GM23248 (cell line): Measurements from ENCODE around the gene MEX3B. TPM values are rescaled to one million over a fixed set of nuclear protein-coding genes. Genes with fewer than 3 reads are reported as not detected.

Experiments
- DNase-seq: peaks from one replicate; pipeline ENCODE4 v3.0.0-alpha.2; 2015
- H2AFZ ChIP-seq: fragments of 200-600 bp; sonication (generic); 2 replicates; pipeline ENCODE4 v1.6.1; 2016; ENCODE audit warnings: antibody characterized with exemption
- H3F3A ChIP-seq: fragments of 200-600 bp; sonication (generic); 2 replicates; pipeline ENCODE4 v1.6.1; 2016; ENCODE audit warnings: mild to moderate bottlenecking, antibody characterized with exemption, mixed run types; ENCODE audit not compliant: insufficient read depth
- H3K27ac ChIP-seq: fragments of 200-600 bp; sonication (generic); 2 replicates; pipeline ENCODE4 v1.5.1; 2016; ENCODE audit warnings: mild to moderate bottlenecking
- H3K27me3 ChIP-seq: fragments of 200-600 bp; sonication (generic); replicated peaks from 2 replicates; pipeline ENCODE4 v1.6.1; 2016; ENCODE audit warnings: mild to moderate bottlenecking; ENCODE audit not compliant: insufficient read depth
- H3K36me3 ChIP-seq: fragments of 200-600 bp; sonication (generic); 2 replicates; pipeline ENCODE4 v1.6.1; 2016; ENCODE audit warnings: low read depth, mild to moderate bottlenecking
- H3K4me1 ChIP-seq: fragments of 200-600 bp; sonication (generic); 2 replicates; pipeline ENCODE4 v1.6.1; 2016; ENCODE audit warnings: mild to moderate bottlenecking; ENCODE audit not compliant: insufficient read depth
- H3K4me2 ChIP-seq: fragments of 200-600 bp; sonication (generic); one replicate; pipeline ENCODE4 v1.6.1; 2016; ENCODE audit warnings: mild to moderate bottlenecking; ENCODE audit not compliant: unreplicated experiment
- H3K4me3 ChIP-seq: fragments of 200-600 bp; sonication (generic); 2 replicates; pipeline ENCODE4 v1.5.1; 2016; ENCODE audit warnings: mild to moderate bottlenecking
- H3K79me2 ChIP-seq: fragments of 200-600 bp; sonication (generic); 2 replicates; pipeline ENCODE4 v1.6.1; 2016; ENCODE audit warnings: mild to moderate bottlenecking; ENCODE audit not compliant: insufficient read depth
- H3K9ac ChIP-seq: fragments of 200-600 bp; sonication (generic); 2 replicates; pipeline ENCODE4 v1.6.1; 2016; ENCODE audit warnings: mild to moderate bottlenecking
- H3K9me2 ChIP-seq: fragments of 200-600 bp; sonication (generic); 2 replicates; pipeline ENCODE4 v1.6.1; 2016; ENCODE audit warnings: mixed run types, mild to moderate bottlenecking, moderate library complexity; ENCODE audit not compliant: insufficient read depth
- H3K9me3 ChIP-seq: fragments of 200-600 bp; sonication (generic); one replicate; pipeline ENCODE4 v1.6.1; 2017; ENCODE audit warnings: low read depth
- H4K20me1 ChIP-seq: fragments of 200-600 bp; sonication (generic); 2 replicates; pipeline ENCODE4 v1.6.0; 2016; ENCODE audit not compliant: insufficient read depth
- EZH2 ChIP-seq: fragments of 200-600 bp; sonication (generic); IDR thresholded peaks from 2 replicates; pipeline ENCODE4 v1.6.1; 2018; ENCODE audit warnings: antibody characterized with exemption, mild to moderate bottlenecking; ENCODE audit not compliant: insufficient read depth, poor library complexity, severe bottlenecking
- EZH2phosphoT487 ChIP-seq: fragments of 200-600 bp; sonication (generic); IDR thresholded peaks from 2 replicates; pipeline ENCODE4 v1.6.1; 2018; ENCODE audit warnings: antibody characterized with exemption, moderate library complexity, mild to moderate bottlenecking, low read depth; ENCODE audit not compliant: insufficient read depth
- WGBS, 2 experiments: methylation state at CpG; one replicate each; pipeline ENCODE4 v1.1.6; 2015 to 2017; ENCODE audit warnings: low lambda C conversion rate in 2 of 2, low coverage in 1 of 2; ENCODE audit errors: missing lambda C conversion rate in 2 of 2; 5-methylcytosine and 5-hydroxymethylcytosine counted together
- in situ Hi-C: fragments of 300-500 bp; cut with MboI; formaldehyde crosslinking; loops from 2 replicates; pipeline ENCODE4 v1.15.0; 2020
- polyA plus RNA-seq: library from polyadenylated mRNA; unstranded; fragments of >200 nt; fragmentation: Nextera tagmentation; extraction: Ambion mirVana; gene quantifications from 2 replicates; pipeline ENCODE4 v1.2.1, GENCODE V29; 2016
- total RNA-seq: library from RNA; depleted of rRNA; stranded (reverse); fragments of >200 nt; shearing (Covaris generic); gene quantifications from 2 replicates; pipeline ENCODE4 v1.2.3, GENCODE V29; 2014

The MEX3B gene
- total and polyA plus RNA-seq, 2 experiments from 2014 or later = 5.3 to 13.3 TPM

DNA sequence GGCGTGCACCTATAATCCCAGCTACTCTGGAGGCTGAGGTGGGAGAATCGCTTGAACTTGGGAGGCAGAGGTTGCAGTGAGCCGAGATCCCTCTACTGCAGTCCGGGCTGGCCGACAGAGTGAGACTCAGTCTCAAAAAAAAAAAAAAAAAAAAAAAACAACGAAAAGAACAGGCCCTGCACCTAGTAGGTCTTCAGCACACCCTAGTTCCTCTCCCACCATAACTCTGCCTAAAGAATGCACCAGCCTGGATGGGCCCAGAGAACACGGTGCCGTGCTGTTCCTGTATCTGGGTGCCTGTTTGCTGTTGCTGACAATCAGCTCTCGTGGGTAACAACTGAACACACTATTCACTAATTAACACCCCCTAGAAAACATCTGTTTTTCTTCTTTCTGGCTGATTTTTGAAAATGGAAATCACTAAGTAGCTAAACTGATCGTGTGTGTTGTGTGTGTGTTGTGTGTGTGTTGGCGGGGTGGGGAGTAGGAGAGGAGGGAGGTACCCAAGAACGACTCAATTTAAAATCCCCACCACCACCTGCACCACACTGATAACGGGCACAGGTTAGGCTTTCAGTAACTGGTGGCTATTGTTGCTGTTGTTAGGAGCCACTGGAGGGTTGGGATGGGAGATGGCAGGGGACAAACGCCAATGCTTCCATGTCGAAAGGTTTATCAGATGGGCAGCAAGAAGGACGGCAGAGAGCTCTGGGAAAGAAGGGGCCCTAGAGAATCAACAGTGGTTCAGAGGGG lies 40.6 kb upstream of the MEX3B start:
- Histone ChIP-seq H3K9ac (no peak overlapping the region), H4K20me1 (no peaks in the 10 kb centered on the region), H3K4me1 (peaks cover 8% of the 10 kb centered on the region), H2AFZ (no peak overlapping the region), H3K27ac (no peak overlapping the region), H3K79me2 (no peaks in the 10 kb centered on the region), H3K36me3 (no peaks in the 10 kb centered on the region), H3K27me3 (no peaks in the 10 kb centered on the region; the same call in 1 of the 2 replicates), H3K9me3 (no peaks in the 10 kb centered on the region), H3K4me3 (no peak overlapping the region), H3F3A (0 out of 2 replicates have a peak, but pooled peaks cover 3% of the 10 kb centered on the region), H3K9me2 (no peaks in the 10 kb centered on the region), H3K4me2 (no peak overlapping the region)
- TF ChIP-seq EZH2 (no peak), EZH2phosphoT487 (no peak)
- WGBS, 2 experiments = 78 to 80% methylated on average over 14 to 16 of the region's 16 CpGs
- DNase-seq = no peak
- in situ Hi-C loops = no loop called here

DNA sequence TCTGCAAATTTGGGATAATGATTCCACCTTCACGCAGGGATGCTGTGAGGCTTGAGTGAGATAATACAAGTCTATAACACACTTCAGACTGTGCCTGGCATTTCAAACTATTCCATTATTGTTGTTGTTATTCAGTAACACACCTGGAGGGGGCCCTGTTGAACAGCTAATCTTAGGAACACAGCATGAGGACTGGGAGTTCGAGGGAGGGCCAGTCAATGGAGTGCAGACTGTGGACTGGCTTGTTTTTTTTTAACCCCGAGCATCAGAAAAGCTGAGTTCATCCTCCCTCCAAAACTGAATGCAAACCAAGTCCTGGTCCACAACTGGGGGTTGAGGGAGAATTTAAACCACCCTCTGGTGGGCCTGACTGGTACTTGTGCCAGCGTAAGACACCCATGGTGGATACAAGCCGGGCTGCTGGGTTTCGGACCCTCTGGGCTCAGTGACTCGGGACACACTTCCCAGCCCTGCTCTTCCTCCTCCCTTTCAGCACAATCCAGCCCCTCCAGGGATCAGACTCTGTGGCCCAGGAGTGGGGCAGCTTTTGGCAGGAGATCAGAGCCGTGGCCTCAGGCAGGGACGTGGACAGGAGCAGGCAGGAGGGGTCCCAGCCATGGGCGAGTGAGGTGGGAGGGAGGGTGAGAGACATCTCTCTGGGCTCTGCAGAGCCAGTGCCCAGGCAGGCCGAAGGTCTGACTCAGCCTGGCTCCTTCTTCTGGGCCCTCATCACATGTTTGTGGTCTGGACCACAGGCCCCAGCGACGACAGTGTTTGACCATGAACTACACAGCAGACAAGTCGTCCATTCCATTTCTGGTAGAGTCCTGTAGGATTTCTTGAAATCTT lies 36.3 kb upstream of the MEX3B start:
- Histone ChIP-seq H3K27me3 (0 out of 2 replicates have a peak, but pooled peaks cover 5% of the 10 kb centered on the region), H4K20me1 (no peaks in the 10 kb centered on the region), H3K4me3 (no peak overlapping the region), H3K36me3 (no peaks in the 10 kb centered on the region), H3K4me2 (no peak overlapping the region), H2AFZ (0 out of 2 replicates have a peak overlapping the region, but pooled peaks have one; percentile 15), H3K4me1 (peaks cover 8% of the 10 kb centered on the region), H3F3A (0 out of 2 replicates have a peak, but pooled peaks cover 3% of the 10 kb centered on the region), H3K79me2 (no peaks in the 10 kb centered on the region), H3K9me3 (no peaks in the 10 kb centered on the region), H3K9me2 (no peaks in the 10 kb centered on the region), H3K27ac (peak overlapping the region; percentile 60), H3K9ac (peak overlapping the region; percentile 39)
- 51 to 58% methylated on average over 14 of the region's 14 CpGs for WGBS, 2 experiments
- peak; percentile 93 for DNase-seq
- TF ChIP-seq EZH2phosphoT487 (no peak), EZH2 (no peak)
- in situ Hi-C loops = no loop called here

DNA sequence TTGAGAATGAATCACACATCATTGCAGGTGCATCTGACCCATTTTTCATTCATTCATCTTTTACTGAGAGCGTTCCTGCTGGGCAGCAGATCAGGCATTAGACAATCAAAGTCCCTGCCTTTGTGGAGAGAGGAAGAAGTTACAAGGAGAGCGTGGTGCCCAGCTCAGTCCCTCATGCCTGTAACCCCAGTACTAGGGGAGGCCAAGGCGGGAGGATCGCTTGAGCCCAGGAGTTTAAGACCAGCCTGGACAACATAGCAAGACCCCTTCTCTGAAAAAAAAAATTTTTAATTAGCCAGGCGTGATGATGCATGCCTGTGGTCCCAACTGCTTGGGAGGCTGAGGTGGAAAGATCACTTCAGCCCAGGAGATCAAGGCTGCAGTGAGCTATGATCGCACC lies 35.0 kb upstream of the MEX3B start:
- no peak overlapping the region for H3K4me2 ChIP-seq
- no peak overlapping the region for H3K9ac ChIP-seq
- in situ Hi-C loops = no loop called here
- peaks cover 8% of the 10 kb centered on the region for H3K4me1 ChIP-seq
- H3K9me3 ChIP-seq = no peaks in the 10 kb centered on the region
- no peaks in the 10 kb centered on the region for H4K20me1 ChIP-seq
- 75 to 82% methylated on average over 6 of the region's 6 CpGs for WGBS, 2 experiments
- no peaks in the 10 kb centered on the region for H3K36me3 ChIP-seq
- no peak for DNase-seq
- H2AFZ ChIP-seq = no peak overlapping the region
- no peaks in the 10 kb centered on the region for H3K79me2 ChIP-seq
- 0 out of 2 replicates have a peak, but pooled peaks cover 3% of the 10 kb centered on the region for H3F3A ChIP-seq
- no peak overlapping the region for H3K27ac ChIP-seq
- no peak overlapping the region for H3K4me3 ChIP-seq
- peaks cover 9% of the 10 kb centered on the region; the same call in 1 of the 2 replicates for H3K27me3 ChIP-seq
- TF ChIP-seq EZH2phosphoT487 = no peak
- TF ChIP-seq EZH2 = no peak
- H3K9me2 ChIP-seq = no peaks in the 10 kb centered on the region

DNA sequence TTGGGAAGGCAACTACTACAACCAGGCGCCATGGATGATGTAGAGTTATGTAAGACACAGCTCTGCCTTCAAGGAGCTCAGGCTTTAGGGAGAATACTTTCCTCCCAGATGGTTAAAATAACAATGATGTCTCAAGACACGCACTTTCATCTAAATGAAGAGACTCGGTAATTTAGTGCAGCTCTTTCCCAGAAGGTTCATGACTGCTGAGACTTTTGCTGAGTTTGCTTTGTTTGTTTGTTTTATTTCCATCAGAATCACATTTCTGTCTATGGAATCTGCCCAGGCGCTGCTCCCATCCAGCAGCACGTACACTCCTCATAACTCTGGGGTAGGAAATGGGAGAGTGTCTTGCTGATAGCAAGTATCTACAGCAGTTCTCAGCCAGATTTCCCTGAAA lies 33.9 kb upstream of the MEX3B start:
- Histone ChIP-seq H3F3A (0 out of 2 replicates have a peak, but pooled peaks cover 3% of the 10 kb centered on the region), H3K9me2 (no peaks in the 10 kb centered on the region), H3K9ac (no peak overlapping the region), H3K4me3 (no peak overlapping the region), H3K79me2 (no peaks in the 10 kb centered on the region), H3K36me3 (no peaks in the 10 kb centered on the region), H4K20me1 (no peaks in the 10 kb centered on the region), H3K27me3 (peaks cover 9% of the 10 kb centered on the region; the same call in 1 of the 2 replicates), H3K4me1 (peaks cover 8% of the 10 kb centered on the region), H3K27ac (no peak overlapping the region), H3K4me2 (no peak overlapping the region), H2AFZ (0 out of 2 replicates have a peak overlapping the region, but pooled peaks have one; percentile 15), H3K9me3 (no peaks in the 10 kb centered on the region)
- in situ Hi-C loops = no loop called here
- WGBS, 2 experiments = 7 to 17% methylated on average over 5 of the region's 5 CpGs
- TF ChIP-seq EZH2phosphoT487 = no peak
- no peak for TF ChIP-seq EZH2
- peak; percentile 8 for DNase-seq
